Mesendoderm (in vitro differentiated cells): ENCODE results near the gene ARAP2.

Experiments
- DNase-seq: peaks from one replicate; pipeline ENCODE4 v3.0.0; 2013
- H2AK5ac ChIP-seq: 2 replicates; pipeline ENCODE4 v1.6.1; 2013; ENCODE audit warnings: low read length, inconsistent platforms
- H2BK120ac ChIP-seq: 2 replicates; pipeline ENCODE4 v1.6.1; 2013; ENCODE audit warnings: low read depth, mild to moderate bottlenecking, low read length, moderate library complexity, mixed read lengths
- H2BK15ac ChIP-seq: replicated peaks from 2 replicates; pipeline ENCODE4 v1.6.1; 2013; ENCODE audit warnings: low read depth, mild to moderate bottlenecking, moderate library complexity
- H2BK5ac ChIP-seq: 2 replicates; pipeline ENCODE4 v1.6.1; 2013; ENCODE audit warnings: low read length, inconsistent platforms
- H3K18ac ChIP-seq: 2 replicates; pipeline ENCODE4 v1.6.1; 2013; ENCODE audit warnings: mild to moderate bottlenecking, low read length, mixed read lengths
- H3K23ac ChIP-seq: one replicate; pipeline ENCODE4 v1.6.1; 2013; ENCODE audit warnings: low read length
- H3K27ac ChIP-seq: 2 replicates; pipeline ENCODE4 v1.5.1; 2013; ENCODE audit warnings: low read depth, mild to moderate bottlenecking, inconsistent platforms, low read length, moderate library complexity
- H3K27me3 ChIP-seq: 2 replicates; pipeline ENCODE4 v1.6.1; 2013; ENCODE audit warnings: low read length, control low read depth, mild to moderate bottlenecking, inconsistent platforms; ENCODE audit not compliant: insufficient read depth, poor library complexity
- H3K36me3 ChIP-seq: 2 replicates; pipeline ENCODE4 v1.6.1; 2013; ENCODE audit warnings: low read length, inconsistent platforms; ENCODE audit not compliant: control insufficient read depth, insufficient read depth
- H3K4ac ChIP-seq: one replicate; pipeline ENCODE4 v1.6.1; 2013; ENCODE audit warnings: low read depth, mild to moderate bottlenecking, low read length, moderate library complexity
- H3K4me1 ChIP-seq: 2 replicates; pipeline ENCODE4 v1.6.1; 2013; ENCODE audit warnings: low read depth, low read length, inconsistent platforms; ENCODE audit not compliant: control insufficient read depth
- H3K4me2 ChIP-seq: 2 replicates; pipeline ENCODE4 v1.6.1; 2013; ENCODE audit warnings: low read length
- H3K4me3 ChIP-seq: 2 replicates; pipeline ENCODE4 v1.5.1; 2013; ENCODE audit warnings: mild to moderate bottlenecking, low read length
- H3K56ac ChIP-seq: one replicate; pipeline ENCODE4 v1.6.1; 2013; ENCODE audit warnings: low read length
- H3K79me1 ChIP-seq: 2 replicates; pipeline ENCODE4 v1.6.1; 2013; ENCODE audit warnings: low read length, inconsistent platforms
- H3K79me2 ChIP-seq: 2 replicates; pipeline ENCODE4 v1.6.1; 2013; ENCODE audit warnings: mild to moderate bottlenecking, low read length; ENCODE audit not compliant: control insufficient read depth, insufficient read depth
- H3K9ac ChIP-seq: 2 replicates; pipeline ENCODE4 v1.6.1; 2013; ENCODE audit warnings: low read length, inconsistent platforms
- H4K5ac ChIP-seq: one replicate; pipeline ENCODE4 v1.6.1; 2013; ENCODE audit warnings: low read length
- H4K8ac ChIP-seq: one replicate; pipeline ENCODE4 v1.6.1; 2013; ENCODE audit warnings: low read depth, mild to moderate bottlenecking, control low read depth, low read length, moderate library complexity
- WGBS: extraction: QIAGEN DNeasy Blood & Tissue Kit; methylation state at CpG from one replicate; pipeline ENCODE4 v1.1.7; 2013; ENCODE audit warnings: low lambda C conversion rate, missing lambda C conversion rate; ENCODE audit not compliant: insufficient coverage; ENCODE audit errors: extremely low coverage; 5-methylcytosine and 5-hydroxymethylcytosine counted together

The ARAP2 gene

GRCh38 chr4:36233567-36234266 is 10.6 kb downstream of the ARAP2 start:
- WGBS, result no CpG with 5 or more reads among the region's 10 CpGs
- H3K4ac ChIP-seq, result no peak overlapping the region
- H3K4me3 ChIP-seq, result no peak overlapping the region
- H3K18ac ChIP-seq, result no peak overlapping the region
- no peak overlapping the region for H2BK5ac ChIP-seq
- no peak overlapping the region for H3K56ac ChIP-seq
- no peak overlapping the region for H2BK120ac ChIP-seq
- no peaks in the 10 kb centered on the region for H3K36me3 ChIP-seq
- H3K4me1 ChIP-seq, result no peaks in the 10 kb centered on the region
- H4K5ac ChIP-seq, result no peak overlapping the region
- H2AK5ac ChIP-seq, result no peak overlapping the region
- no peak overlapping the region for H3K27ac ChIP-seq
- H3K79me1 ChIP-seq, result no peaks in the 10 kb centered on the region
- H4K8ac ChIP-seq, result no peak overlapping the region
- no peak overlapping the region for H3K23ac ChIP-seq
- H3K27me3 ChIP-seq, result no peaks in the 10 kb centered on the region
- H3K4me2 ChIP-seq, result no peak overlapping the region
- H2BK15ac ChIP-seq, result no peak overlapping the region
- H3K79me2 ChIP-seq, result no peaks in the 10 kb centered on the region
- no peak overlapping the region for H3K9ac ChIP-seq
- no peak for DNase-seq

DNA sequence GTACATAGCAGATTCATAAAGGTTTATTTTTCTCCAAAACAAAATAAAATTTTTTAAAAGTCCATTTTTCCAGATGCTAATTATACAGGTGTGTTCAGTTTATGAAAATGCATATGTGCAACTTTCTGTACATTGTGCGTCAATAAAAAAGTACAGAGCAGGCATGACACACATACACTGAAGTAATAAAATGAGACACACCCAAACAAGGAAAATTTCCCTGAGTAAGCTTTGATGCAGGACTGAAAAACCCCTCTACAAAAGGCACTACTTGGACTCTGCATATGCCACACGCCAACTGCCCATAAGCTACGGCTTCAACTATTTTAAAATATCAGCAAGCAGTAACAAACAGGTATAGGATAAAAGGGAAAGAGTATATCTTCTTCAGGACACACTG is 13.8 kb downstream of the ARAP2 start:
- no peak overlapping the region for H3K18ac ChIP-seq
- DNase-seq, result no peak
- H3K4ac ChIP-seq, result no peak overlapping the region
- no peaks in the 10 kb centered on the region for H3K4me1 ChIP-seq
- no peak overlapping the region for H3K27ac ChIP-seq
- no CpG with 5 or more reads among the region's 3 CpGs for WGBS
- H3K56ac ChIP-seq, result no peak overlapping the region
- H3K9ac ChIP-seq, result no peak overlapping the region
- H3K4me2 ChIP-seq, result no peak overlapping the region
- H3K23ac ChIP-seq, result no peak overlapping the region
- H3K79me1 ChIP-seq, result no peaks in the 10 kb centered on the region
- no peaks in the 10 kb centered on the region for H3K27me3 ChIP-seq
- no peak overlapping the region for H3K4me3 ChIP-seq
- no peak overlapping the region for H2BK120ac ChIP-seq
- H4K5ac ChIP-seq, result no peak overlapping the region
- H2AK5ac ChIP-seq, result no peak overlapping the region
- no peaks in the 10 kb centered on the region for H3K79me2 ChIP-seq
- no peaks in the 10 kb centered on the region for H3K36me3 ChIP-seq
- H2BK15ac ChIP-seq, result no peak overlapping the region
- H2BK5ac ChIP-seq, result no peak overlapping the region
- H4K8ac ChIP-seq, result no peak overlapping the region

- H3K56ac ChIP-seq, result no peak overlapping the region
- H3K36me3 ChIP-seq, result no peaks in the 10 kb centered on the region
- no peaks in the 10 kb centered on the region for H3K4me1 ChIP-seq
- H3K18ac ChIP-seq, result no peak overlapping the region
- H3K4me3 ChIP-seq, result no peak overlapping the region
- H3K9ac ChIP-seq, result no peak overlapping the region
- H3K27me3 ChIP-seq, result no peaks in the 10 kb centered on the region
- no peak overlapping the region for H2BK120ac ChIP-seq
- no peak overlapping the region for H4K5ac ChIP-seq
- no peak overlapping the region for H2AK5ac ChIP-seq
- no CpG with 5 or more reads among the region's 5 CpGs for WGBS
- H3K27ac ChIP-seq, result no peak overlapping the region
- no peak for DNase-seq
- H3K4ac ChIP-seq, result no peak overlapping the region
- H4K8ac ChIP-seq, result no peak overlapping the region
- H3K4me2 ChIP-seq, result no peak overlapping the region
- H3K79me1 ChIP-seq, result no peaks in the 10 kb centered on the region
- H2BK15ac ChIP-seq, result no peak overlapping the region
- no peak overlapping the region for H2BK5ac ChIP-seq
- H3K23ac ChIP-seq, result no peak overlapping the region
- no peaks in the 10 kb centered on the region for H3K79me2 ChIP-seq
These were observed 16.4 kb downstream of the ARAP2 start for GRCh38 chr4:36227913-36228312.

DNA sequence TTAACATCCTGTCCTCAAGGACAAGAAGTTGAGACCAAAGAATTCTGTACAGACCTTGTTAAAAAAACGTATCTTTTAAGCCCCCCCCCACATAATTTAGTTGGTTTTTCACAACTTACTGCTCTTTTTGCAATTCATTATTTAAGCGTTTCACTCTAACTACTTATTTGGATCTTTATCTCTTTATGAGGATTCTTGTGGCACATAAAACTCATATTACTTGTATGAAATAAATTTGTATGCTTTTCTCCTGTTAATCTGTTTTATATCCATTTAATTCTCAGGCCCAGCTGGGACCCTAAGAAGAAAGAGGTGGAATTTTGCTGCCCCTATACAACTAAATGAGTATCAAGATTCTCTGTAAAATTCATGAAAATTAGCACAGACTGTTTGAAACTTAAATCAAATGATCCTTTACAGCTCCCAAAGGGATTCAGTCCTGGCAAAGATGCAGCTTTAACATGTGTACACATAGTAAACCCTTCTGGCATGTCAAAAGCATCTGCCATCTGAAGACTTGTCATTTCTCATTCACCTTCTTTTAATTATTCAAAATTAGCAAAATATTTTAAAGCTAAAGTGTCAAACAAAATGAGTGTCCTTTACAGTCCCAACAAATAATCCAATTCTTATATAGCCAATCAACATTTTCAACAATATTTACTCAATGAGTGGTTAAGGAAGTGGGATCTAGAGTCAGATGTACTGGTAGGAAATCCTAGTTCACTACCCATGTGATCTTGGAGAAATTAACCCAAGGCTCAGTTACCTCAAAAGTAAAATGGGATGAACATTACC is 17.7 kb downstream of the ARAP2 start:
- Histone ChIP-seq H3K79me2 (no peaks in the 10 kb centered on the region), H3K27me3 (no peaks in the 10 kb centered on the region), H3K56ac (no peak overlapping the region), H3K36me3 (no peaks in the 10 kb centered on the region), H3K23ac (no peak overlapping the region), H2BK5ac (no peak overlapping the region), H2BK120ac (no peak overlapping the region), H4K8ac (no peak overlapping the region), H3K4ac (no peak overlapping the region), H3K27ac (no peak overlapping the region), H3K18ac (no peak overlapping the region), H2AK5ac (no peak overlapping the region), H3K79me1 (no peaks in the 10 kb centered on the region), H2BK15ac (no peak overlapping the region), H4K5ac (no peak overlapping the region), H3K4me2 (no peak overlapping the region), H3K4me3 (no peak overlapping the region), H3K4me1 (no peaks in the 10 kb centered on the region), H3K9ac (no peak overlapping the region)
- no CpG with 5 or more reads among the region's 2 CpGs for WGBS
- DNase-seq, result no peak

DNA sequence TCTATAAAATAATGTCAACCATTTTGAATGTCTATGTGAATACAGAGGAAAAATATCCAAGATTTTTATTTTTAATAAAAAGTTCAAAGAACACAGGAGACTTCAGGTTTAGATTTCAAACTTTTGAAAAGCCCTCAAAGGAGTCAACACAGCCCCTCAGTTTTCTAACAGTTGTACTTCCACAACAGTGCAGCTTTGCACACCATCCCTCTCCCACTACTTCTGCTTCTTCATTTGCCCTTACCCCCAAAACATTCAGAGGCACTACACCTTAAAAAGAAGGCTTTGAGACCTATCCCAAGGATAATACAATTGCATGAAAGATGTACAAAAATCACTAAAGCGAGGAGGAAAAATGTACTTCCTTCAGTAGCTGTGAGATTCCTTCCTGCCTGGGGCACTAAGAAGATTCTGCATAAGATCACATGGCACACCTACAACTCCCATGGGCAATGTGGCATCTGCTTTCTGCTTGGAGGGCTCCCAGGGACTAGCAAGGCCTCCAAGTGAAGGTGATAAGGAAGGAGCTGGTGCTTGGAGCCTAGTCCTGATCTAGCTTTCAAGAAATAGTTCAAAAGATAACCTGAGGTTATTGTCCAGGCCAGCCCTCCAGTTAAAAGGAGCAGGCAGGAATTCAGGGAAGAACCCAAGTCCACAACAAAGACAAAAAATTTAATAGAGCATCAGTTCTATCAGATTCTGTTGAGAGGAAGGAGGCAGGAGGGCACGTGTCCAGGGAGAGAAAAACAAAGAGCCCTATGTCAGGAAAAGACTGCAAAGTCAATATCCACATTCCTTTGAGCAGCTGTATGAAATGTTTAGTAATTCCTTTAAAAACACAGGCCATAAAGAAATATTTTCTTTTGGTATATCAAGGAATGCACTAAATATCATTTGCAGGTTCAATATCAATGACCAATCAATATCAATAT is 19.1 kb downstream of the ARAP2 start:
- no peaks in the 10 kb centered on the region for H3K27me3 ChIP-seq
- H3K4me2 ChIP-seq, result no peak overlapping the region
- no peaks in the 10 kb centered on the region for H3K36me3 ChIP-seq
- no peaks in the 10 kb centered on the region for H3K4me1 ChIP-seq
- H2BK5ac ChIP-seq, result no peak overlapping the region
- H3K79me1 ChIP-seq, result no peaks in the 10 kb centered on the region
- no peak overlapping the region for H3K4me3 ChIP-seq
- no peaks in the 10 kb centered on the region for H3K79me2 ChIP-seq
- H4K5ac ChIP-seq, result no peak overlapping the region
- H2BK15ac ChIP-seq, result no peak overlapping the region
- H4K8ac ChIP-seq, result no peak overlapping the region
- no peak overlapping the region for H3K23ac ChIP-seq
- H3K18ac ChIP-seq, result no peak overlapping the region
- H2AK5ac ChIP-seq, result no peak overlapping the region
- H3K9ac ChIP-seq, result no peak overlapping the region
- H2BK120ac ChIP-seq, result no peak overlapping the region
- H3K56ac ChIP-seq, result no peak overlapping the region
- H3K4ac ChIP-seq, result no peak overlapping the region
- DNase-seq, result peak; percentile 54
- no peak overlapping the region for H3K27ac ChIP-seq
- no CpG with 5 or more reads among the region's 2 CpGs for whole genome bisulfite sequencing
